ENCODE results near the gene AGTRAP.

The AGTRAP gene

GRCh38 chr1:11714831-11715575 lies 20.9 kb upstream of the AGTRAP start:
- Histone ChIP-seq H3K36me3 (ENCODE audit: insufficient read depth, low read length) (peaks cover 62% of the 10 kb centered on the region), H2AFZ (ENCODE audit: low read depth, low read length) (no peak overlapping the region), H3K9me3 (ENCODE audit: low read length) (no peaks in the 10 kb centered on the region), H3K4me1 (ENCODE audit: insufficient read depth, low read length) (no peaks in the 10 kb centered on the region), H3K4me3 (ENCODE audit: low read length) (no peak overlapping the region), H3K27me3 (ENCODE audit: insufficient read depth, low read length) (no peaks in the 10 kb centered on the region)

- Histone ChIP-seq H3K27me3 (ENCODE audit: insufficient read depth, low read length) (no peaks in the 10 kb centered on the region), H3K4me1 (ENCODE audit: insufficient read depth, low read length) (no peaks in the 10 kb centered on the region), H3K9me3 (ENCODE audit: low read length) (no peaks in the 10 kb centered on the region), H2AFZ (ENCODE audit: low read depth, low read length) (no peak overlapping the region), H3K4me3 (ENCODE audit: low read length) (no peak overlapping the region), H3K36me3 (ENCODE audit: insufficient read depth, low read length) (peaks cover 57% of the 10 kb centered on the region)
Measured at GRCh38 chr1:11719313-11720032, 16.5 kb upstream of the AGTRAP start.

- Histone ChIP-seq H3K4me1 (ENCODE audit: insufficient read depth, low read length) (no peaks in the 10 kb centered on the region), H2AFZ (ENCODE audit: low read depth, low read length) (no peak overlapping the region), H3K36me3 (ENCODE audit: insufficient read depth, low read length) (peaks cover 53% of the 10 kb centered on the region), H3K9me3 (ENCODE audit: low read length) (no peaks in the 10 kb centered on the region), H3K27me3 (ENCODE audit: insufficient read depth, low read length) (no peaks in the 10 kb centered on the region), H3K4me3 (ENCODE audit: low read length) (no peak overlapping the region)
Measured at GRCh38 chr1:11720033-11720376, 15.9 kb upstream of the AGTRAP start.

- H3K27me3 ChIP-seq (ENCODE audit: insufficient read depth, low read length): no peaks in the 10 kb centered on the region
Measured at GRCh38 chr1:11720525-11720924, 15.4 kb upstream of the AGTRAP start.

GRCh38 chr1:11721311-11721710 lies 14.6 kb upstream of the AGTRAP start:
- no peaks in the 10 kb centered on the region for H3K27me3 ChIP-seq (ENCODE audit: insufficient read depth, low read length)
- H3K9me3 ChIP-seq (ENCODE audit: low read length): no peaks in the 10 kb centered on the region
- no peak overlapping the region for H3K4me3 ChIP-seq (ENCODE audit: low read length)
- H3K4me1 ChIP-seq (ENCODE audit: insufficient read depth, low read length): no peaks in the 10 kb centered on the region
- H2AFZ ChIP-seq (ENCODE audit: low read depth, low read length): no peak overlapping the region
- H3K36me3 ChIP-seq (ENCODE audit: insufficient read depth, low read length): peaks cover 45% of the 10 kb centered on the region

More at GRCh38 chr1:11720525-11720924, 15.4 kb upstream of the AGTRAP start:
- Histone ChIP-seq H3K36me3 (ENCODE audit: insufficient read depth, low read length) (peaks cover 48% of the 10 kb centered on the region), H3K4me3 (ENCODE audit: low read length) (no peak overlapping the region), H3K9me3 (ENCODE audit: low read length) (no peaks in the 10 kb centered on the region), H3K4me1 (ENCODE audit: insufficient read depth, low read length) (no peaks in the 10 kb centered on the region), H2AFZ (ENCODE audit: low read depth, low read length) (no peak overlapping the region)

- H3K27me3 ChIP-seq (ENCODE audit: insufficient read depth, low read length): no peaks in the 10 kb centered on the region
- no peaks in the 10 kb centered on the region for H3K4me1 ChIP-seq (ENCODE audit: insufficient read depth, low read length)
- H3K9me3 ChIP-seq (ENCODE audit: low read length): no peaks in the 10 kb centered on the region
- H3K36me3 ChIP-seq (ENCODE audit: insufficient read depth, low read length): peaks cover 42% of the 10 kb centered on the region
- no peak overlapping the region for H2AFZ ChIP-seq (ENCODE audit: low read depth, low read length)
- H3K4me3 ChIP-seq (ENCODE audit: low read length): no peak overlapping the region
Measured at GRCh38 chr1:11722538-11722937, 13.4 kb upstream of the AGTRAP start.

- H2AFZ ChIP-seq (ENCODE audit: low read depth, low read length): no peak overlapping the region
- H3K4me1 ChIP-seq (ENCODE audit: insufficient read depth, low read length): no peaks in the 10 kb centered on the region
- no peak overlapping the region for H3K4me3 ChIP-seq (ENCODE audit: low read length)
- H3K9me3 ChIP-seq (ENCODE audit: low read length): no peaks in the 10 kb centered on the region
- H3K36me3 ChIP-seq (ENCODE audit: insufficient read depth, low read length): peaks cover 29% of the 10 kb centered on the region
- no peaks in the 10 kb centered on the region for H3K27me3 ChIP-seq (ENCODE audit: insufficient read depth, low read length)
Measured at GRCh38 chr1:11725616-11726015, 10.3 kb upstream of the AGTRAP start.

GRCh38 chr1:11727119-11727518 lies 8.8 kb upstream of the AGTRAP start:
- Histone ChIP-seq H3K4me3 (ENCODE audit: low read length) (no peak overlapping the region), H2AFZ (ENCODE audit: low read depth, low read length) (no peak overlapping the region), H3K36me3 (ENCODE audit: insufficient read depth, low read length) (peaks cover 17% of the 10 kb centered on the region), H3K27me3 (ENCODE audit: insufficient read depth, low read length) (no peaks in the 10 kb centered on the region), H3K4me1 (ENCODE audit: insufficient read depth, low read length) (peaks cover 7% of the 10 kb centered on the region), H3K9me3 (ENCODE audit: low read length) (no peaks in the 10 kb centered on the region)

- Histone ChIP-seq H3K36me3 (ENCODE audit: insufficient read depth, low read length) (peaks cover 9% of the 10 kb centered on the region), H3K4me3 (ENCODE audit: low read length) (no peak overlapping the region), H2AFZ (ENCODE audit: low read depth, low read length) (no peak overlapping the region), H3K4me1 (ENCODE audit: insufficient read depth, low read length) (peaks cover 17% of the 10 kb centered on the region), H3K9me3 (ENCODE audit: low read length) (no peaks in the 10 kb centered on the region), H3K27me3 (ENCODE audit: insufficient read depth, low read length) (no peaks in the 10 kb centered on the region)
Measured at GRCh38 chr1:11728126-11728806, 7.7 kb upstream of the AGTRAP start.

- H3K4me1 ChIP-seq (ENCODE audit: insufficient read depth, low read length): peaks cover 17% of the 10 kb centered on the region
- peaks cover 7% of the 10 kb centered on the region for H3K36me3 ChIP-seq (ENCODE audit: insufficient read depth, low read length)
- H2AFZ ChIP-seq (ENCODE audit: low read depth, low read length): no peak overlapping the region
- no peak overlapping the region for H3K4me3 ChIP-seq (ENCODE audit: low read length)
- H3K27me3 ChIP-seq (ENCODE audit: insufficient read depth, low read length): no peaks in the 10 kb centered on the region
- no peaks in the 10 kb centered on the region for H3K9me3 ChIP-seq (ENCODE audit: low read length)
Measured at GRCh38 chr1:11729155-11729497, 6.8 kb upstream of the AGTRAP start.

- Histone ChIP-seq H3K4me3 (ENCODE audit: low read length) (no peak overlapping the region), H2AFZ (ENCODE audit: low read depth, low read length) (no peak overlapping the region), H3K36me3 (ENCODE audit: insufficient read depth, low read length) (peaks cover 3% of the 10 kb centered on the region), H3K4me1 (ENCODE audit: insufficient read depth, low read length) (peaks cover 17% of the 10 kb centered on the region), H3K27me3 (ENCODE audit: insufficient read depth, low read length) (no peaks in the 10 kb centered on the region), H3K9me3 (ENCODE audit: low read length) (no peaks in the 10 kb centered on the region)
Measured at GRCh38 chr1:11729498-11730428, 6.2 kb upstream of the AGTRAP start.

GRCh38 chr1:11730429-11730891 lies 5.5 kb upstream of the AGTRAP start:
- peaks cover 20% of the 10 kb centered on the region for H3K4me1 ChIP-seq (ENCODE audit: insufficient read depth, low read length)
- H3K9me3 ChIP-seq (ENCODE audit: low read length): no peaks in the 10 kb centered on the region
- no peak overlapping the region for H2AFZ ChIP-seq (ENCODE audit: low read depth, low read length)
- no peak overlapping the region for H3K4me3 ChIP-seq (ENCODE audit: low read length)
- H3K27me3 ChIP-seq (ENCODE audit: insufficient read depth, low read length): no peaks in the 10 kb centered on the region
- H3K36me3 ChIP-seq (ENCODE audit: insufficient read depth, low read length): peaks cover 3% of the 10 kb centered on the region
